Pulmonary artery endothelial cell (primary cell): Measurements from ENCODE around the gene ABCC5. TPM values are rescaled to one million over a fixed set of nuclear protein-coding genes. Genes with fewer than 3 reads are reported as not detected.

Source experiments
- DNase-seq: peaks from one replicate; pipeline ENCODE4 v3.0.0-alpha.2; 2011; ENCODE audit warnings: low read depth, low spot score
- total RNA-seq: library from RNA; depleted of rRNA; stranded (reverse); fragments of >200 nt; gene quantifications from 2 replicates; pipeline ENCODE4 v1.2.3, GENCODE V29; 2014

ABCC5 gene
- total RNA-seq, 1 donor from 2014 or later, result 12.0 TPM

- no peak for DNase-seq
Observed at GRCh38 chr3:183981990-183982644, 35.6 kb downstream of the ABCC5 start.

DNA sequence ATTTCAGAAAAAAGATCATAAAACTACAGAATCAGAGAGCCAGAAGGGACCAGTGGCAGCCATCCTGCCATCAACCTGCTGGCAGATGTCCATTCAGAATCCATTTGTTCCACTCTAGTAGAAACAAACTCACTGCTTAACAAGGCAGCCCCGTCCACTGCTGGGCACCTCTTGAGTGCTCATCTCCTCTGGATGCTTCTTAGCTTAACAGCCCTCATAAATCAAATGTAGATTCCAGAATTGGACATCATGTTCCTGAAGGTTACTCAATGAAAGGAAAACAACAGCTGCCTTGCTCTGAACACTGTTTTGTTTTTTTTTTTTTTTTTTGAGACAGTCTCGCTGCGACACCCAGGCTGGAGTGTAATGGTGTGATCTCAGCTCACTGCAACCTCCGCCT, 37.3 kb downstream of the ABCC5 start:
- no peak for DNase-seq

DNA sequence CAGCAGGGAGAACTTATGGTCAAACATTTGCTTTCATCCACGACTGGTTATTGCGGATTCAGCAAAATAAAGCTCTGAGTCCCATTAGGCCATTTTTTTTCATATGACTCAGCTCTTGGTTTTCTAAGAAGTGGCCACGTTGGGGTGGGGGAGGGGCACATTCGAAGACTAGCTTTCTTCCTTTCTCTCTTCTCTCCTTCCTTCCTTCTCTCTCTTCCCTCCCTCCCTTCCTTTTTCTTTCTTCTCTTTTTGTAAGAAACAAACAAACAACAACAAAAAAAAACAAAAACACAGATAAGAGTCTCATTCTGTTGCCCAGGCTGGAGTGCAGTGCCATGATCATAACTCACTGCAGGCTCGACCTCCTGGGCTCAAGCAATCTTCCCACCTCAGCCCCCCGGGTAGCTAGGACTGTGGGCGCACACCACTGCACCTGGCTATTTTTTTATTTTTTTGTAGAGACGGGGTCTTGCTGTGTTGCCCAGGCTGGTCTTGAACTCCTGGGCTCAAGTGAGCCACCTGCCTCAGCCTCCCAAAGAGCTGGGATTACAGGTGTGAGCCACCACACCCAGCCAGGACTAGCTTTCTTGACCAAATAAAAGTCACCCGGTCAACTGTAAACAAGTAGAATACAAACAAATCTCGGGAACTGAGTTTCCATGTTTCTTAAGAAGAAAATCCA, 41.6 kb downstream of the ABCC5 start:
- DNase-seq, result no peak

- no peak for DNase-seq
Observed at GRCh38 chr3:183968666-183969245, 48.9 kb downstream of the ABCC5 start.

- DNase-seq, result no peak
Observed at GRCh38 chr3:183967693-183968092, 50.0 kb downstream of the ABCC5 start.

DNA sequence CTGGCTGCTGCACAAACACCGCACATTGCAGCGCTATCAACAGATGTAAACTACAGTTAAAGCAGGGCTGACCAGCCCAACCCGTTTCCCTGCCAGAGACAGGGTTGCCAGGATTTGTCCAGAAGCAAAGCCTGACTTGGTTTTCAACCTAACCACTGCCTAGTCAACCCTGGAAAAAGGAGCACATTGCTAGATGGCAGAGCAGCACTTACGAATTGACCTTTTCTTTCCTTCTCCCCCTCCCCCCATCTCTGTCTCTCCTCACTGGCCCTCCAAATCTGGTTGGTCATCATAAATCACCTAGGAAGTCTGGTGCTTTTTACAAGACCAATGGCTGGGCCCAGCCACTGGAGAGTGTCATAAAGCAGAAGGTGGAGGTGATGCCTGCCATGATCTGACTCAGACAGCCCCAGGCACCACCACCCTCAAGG, 51.3 kb downstream of the ABCC5 start:
- no peak for DNase-seq

DNA sequence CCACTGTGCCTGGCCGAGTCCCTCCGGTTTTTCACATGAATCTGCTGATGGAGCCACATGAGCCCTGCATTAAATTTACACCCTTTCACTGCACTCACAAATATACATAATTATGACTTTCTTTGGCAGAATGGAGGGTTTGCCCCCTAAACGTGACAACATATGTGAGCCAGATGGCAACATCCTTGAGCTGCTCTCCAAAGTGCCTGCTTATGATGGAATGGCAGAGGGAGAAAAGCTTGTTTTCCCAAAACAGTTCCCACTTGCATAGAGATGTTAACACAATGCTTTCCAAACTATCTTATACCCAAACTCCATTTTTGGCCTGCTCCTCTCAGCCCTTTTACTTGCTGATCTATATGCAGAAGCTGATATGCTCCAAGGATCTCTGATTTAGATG, 54.9 kb downstream of the ABCC5 start:
- DNase-seq, result no peak

DNA sequence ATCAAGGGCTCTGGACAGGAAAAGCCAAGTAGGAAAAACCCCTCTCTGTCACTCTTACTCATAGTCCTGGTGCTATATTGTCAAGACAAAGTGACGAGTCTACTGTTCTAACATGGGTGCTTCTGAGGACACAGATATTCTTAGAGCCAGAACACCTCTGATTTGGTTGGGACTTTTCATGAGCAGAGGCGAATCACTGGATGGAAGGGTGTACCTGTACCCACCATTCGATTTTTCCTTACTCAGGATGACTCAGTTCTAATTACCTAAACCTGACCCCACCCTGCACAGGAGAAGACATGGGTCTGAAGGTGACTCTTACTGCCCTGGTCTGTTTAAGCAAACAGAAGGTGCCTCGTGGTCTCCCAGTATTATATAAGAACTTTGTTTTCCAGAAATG, 58.5 kb downstream of the ABCC5 start:
- no peak for DNase-seq

DNA sequence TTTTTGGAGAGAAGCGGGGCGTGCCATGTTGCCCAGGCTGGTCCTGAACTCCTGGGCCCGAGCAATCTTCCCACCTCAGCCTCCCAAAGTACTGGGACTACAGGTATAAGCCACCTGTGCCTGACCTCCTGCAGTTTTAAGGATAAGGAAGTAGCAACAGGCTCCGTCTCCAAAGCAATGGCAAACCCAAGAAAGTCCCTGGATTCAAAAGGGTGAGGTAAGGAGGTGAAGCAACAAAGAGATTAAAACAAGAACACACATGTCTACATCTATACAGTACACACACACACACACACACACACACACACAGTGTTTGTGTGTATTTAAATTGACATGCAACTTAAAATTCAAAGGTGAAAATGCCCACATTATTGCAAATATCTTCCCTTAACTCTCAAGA, 58.9 kb downstream of the ABCC5 start:
- no peak for DNase-seq

DNA sequence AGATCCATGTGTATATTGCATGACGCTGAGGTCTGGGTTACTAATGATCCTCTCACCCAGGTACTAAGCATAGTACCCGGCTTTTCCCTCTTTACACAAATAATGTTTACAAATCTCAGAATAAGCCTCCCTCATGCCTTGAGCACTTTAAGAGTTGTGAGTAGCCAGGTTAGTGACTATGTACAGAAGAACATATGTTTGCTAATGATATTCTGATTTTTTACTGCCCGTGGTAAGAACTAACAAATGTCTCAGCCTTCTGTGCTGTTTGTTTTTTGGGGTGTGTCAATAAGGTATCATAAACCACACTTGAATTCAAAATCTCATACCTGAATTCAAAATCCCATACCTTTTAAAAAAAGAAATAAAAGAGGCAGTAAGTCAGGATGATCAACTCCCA, 59.5 kb downstream of the ABCC5 start:
- no peak for DNase-seq

DNA sequence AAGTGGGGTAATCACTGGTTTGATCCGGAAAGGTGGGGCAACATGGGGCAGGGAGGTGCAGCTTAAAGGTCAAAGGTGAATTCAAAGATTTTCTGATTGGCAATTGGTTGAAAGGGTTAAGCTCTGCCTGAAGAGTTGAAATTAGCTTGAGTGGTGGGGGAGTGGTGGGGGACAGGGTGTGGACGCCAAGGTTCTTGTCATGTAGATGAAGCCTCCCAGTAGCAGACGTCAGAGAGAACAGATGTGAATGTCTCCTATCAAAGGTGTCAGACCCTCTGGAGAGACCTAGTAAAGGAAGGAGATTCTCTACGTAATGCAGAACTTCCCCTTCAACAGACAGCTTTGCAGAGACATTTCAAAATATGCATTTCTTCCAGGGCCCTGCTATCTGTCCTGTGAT, 62.8 kb downstream of the ABCC5 start:
- DNase-seq, result no peak

- no peak for DNase-seq
Observed at GRCh38 chr3:183953471-183954070, 64.1 kb downstream of the ABCC5 start.

GRCh38 chr3:183951459-183951858, 66.2 kb downstream of the ABCC5 start:
- DNase-seq, result no peak

- DNase-seq, result no peak
Observed at GRCh38 chr3:183949690-183950089, 68.0 kb downstream of the ABCC5 start.

DNA sequence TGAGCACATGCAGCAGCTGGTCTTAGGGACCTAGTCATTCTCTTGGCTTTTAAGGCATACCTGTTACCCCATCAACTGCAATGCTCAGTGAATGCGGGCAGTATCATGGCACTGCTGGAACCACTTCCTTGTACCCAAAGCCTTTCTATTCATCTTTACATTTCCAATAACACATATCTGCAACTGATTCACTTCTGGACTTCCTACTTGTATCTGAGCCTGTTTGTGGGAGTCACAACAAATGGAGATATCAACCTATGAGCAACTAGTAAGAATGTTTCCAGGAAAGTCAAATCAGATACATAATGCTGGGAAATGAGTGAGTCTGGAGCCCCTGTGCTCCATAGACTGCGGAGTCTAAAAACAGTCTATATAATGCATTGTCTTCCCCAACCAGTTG, 71.6 kb downstream of the ABCC5 start:
- no peak for DNase-seq

- DNase-seq, result no peak
Observed at GRCh38 chr3:183944775-183945174, 72.9 kb downstream of the ABCC5 start.

GRCh38 chr3:183943739-183944138, 73.9 kb downstream of the ABCC5 start:
- no peak for DNase-seq

DNA sequence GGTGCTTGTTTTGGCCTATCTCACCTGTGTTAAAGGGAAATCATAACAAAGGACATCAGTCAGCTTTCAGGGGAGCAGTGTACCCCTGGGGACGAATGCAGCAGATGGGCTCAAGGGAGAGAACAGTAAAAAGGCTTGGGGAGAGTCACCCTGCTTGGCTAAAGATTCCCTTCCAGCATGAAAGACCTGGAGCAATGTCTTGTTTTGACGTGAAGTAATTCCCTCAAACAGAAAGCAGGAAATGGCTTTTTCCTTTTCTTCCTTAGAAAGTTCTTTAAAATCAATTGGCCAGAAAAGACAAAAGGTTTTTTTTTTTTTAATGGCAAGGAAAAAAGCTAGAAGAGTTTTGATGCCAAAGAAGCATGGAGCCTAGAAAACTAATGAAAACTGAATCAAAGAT, 76.5 kb downstream of the ABCC5 start:
- DNase-seq, result no peak

- DNase-seq, result no peak
Observed at GRCh38 chr3:183937601-183938286, 79.9 kb downstream of the ABCC5 start.

- DNase-seq, result no peak
Observed at GRCh38 chr3:183933160-183933559, 84.5 kb downstream of the ABCC5 start.

DNA sequence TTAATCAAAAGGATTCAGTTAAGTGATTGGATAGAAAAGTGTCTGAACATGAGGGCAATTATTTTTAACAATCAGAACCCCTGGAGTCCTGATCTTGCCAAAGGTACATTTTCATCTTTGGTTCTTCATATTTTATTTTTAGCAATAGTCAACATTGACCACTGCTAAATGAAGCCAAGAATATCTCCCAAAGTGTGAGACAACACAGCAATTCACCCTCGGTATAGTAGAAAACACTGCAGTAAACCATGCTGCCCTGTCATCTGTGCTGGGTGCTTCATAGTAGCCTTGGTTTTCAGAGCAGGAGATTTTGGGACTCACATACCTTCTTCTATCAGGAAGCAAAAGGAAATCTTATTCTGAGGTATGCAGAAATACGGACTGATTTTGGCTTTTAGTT, 85.8 kb downstream of the ABCC5 start:
- DNase-seq, result no peak

GRCh38 chr3:183930086-183930485, 87.6 kb downstream of the ABCC5 start:
- no peak for DNase-seq
